ENCODE results near the gene RALGAPA2.
A peak's percentile ranks its signal among the peaks of the same experiment; 100 is the strongest.

GRCh38 chr20:20423117-20423516 lies 289.3 kb downstream of the RALGAPA2 start:
- TF ChIP-seq JUN (IDR thresholded peaks at IDR 0.05) = no peak
- TF ChIP-seq CTCF (IDR thresholded peaks at IDR 0.05) = no peak
- no peak for TF ChIP-seq SMC3 (IDR thresholded peaks at IDR 0.05)
- TF ChIP-seq POLR2A (IDR thresholded peaks at IDR 0.05; ENCODE audit: low read length) = no peak
- TF ChIP-seq RAD21 (conservative IDR thresholded peaks at IDR 0.05 in 1 of 2, IDR thresholded peaks at IDR 0.05 in 1 of 2) = no peak
- peak; percentile 23 for TF ChIP-seq MAFK (IDR thresholded peaks at IDR 0.05; ENCODE audit: partially characterized antibody)
- TF ChIP-seq CBX2 (IDR thresholded peaks at IDR 0.05; ENCODE audit: borderline replicate concordance, low read depth) = no peak
- no peak for TF ChIP-seq PHF8 (IDR thresholded peaks at IDR 0.05; ENCODE audit: borderline replicate concordance, low read depth)
- TF ChIP-seq JUNB (IDR thresholded peaks at IDR 0.05) = no peak
- no peak for TF ChIP-seq CEBPB (IDR thresholded peaks at IDR 0.05)
- TF ChIP-seq POLR2AphosphoS2 (conservative IDR thresholded peaks at IDR 0.05; ENCODE audit: low read length) = no peak
- TF ChIP-seq E2F6 (IDR thresholded peaks at IDR 0.05; ENCODE audit: borderline replicate concordance, low read depth) = no peak
- no peak for TF ChIP-seq RARB (CRISPR knock-in tag; IDR thresholded peaks at IDR 0.05)
